SK-N-SH (cell line): ENCODE measurements around the gene ARHGAP8.

Source experiments
- CHD2 ChIP-seq: fragments of 150-350 bp; IDR thresholded peaks from 2 replicates; pipeline ENCODE4 v1.6.1; 2018; ENCODE audit warnings: low read length; ENCODE audit not compliant: partially characterized antibody
- CTCF ChIP-seq: fragments of 200-600 bp; sonication (generic); IDR thresholded peaks from 2 replicates; pipeline ENCODE4 v1.6.1; 2017; ENCODE audit warnings: antibody characterized with exemption, mild to moderate bottlenecking, moderate library complexity
- ELF1 ChIP-seq: IDR thresholded peaks from 2 replicates; pipeline ENCODE4 v1.4.0; 2012
- EP300 ChIP-seq, 2 experiments: IDR thresholded peaks; 2 replicates each; pipeline versions ENCODE4 v1.4.0 to v1.6.1; 2012; ENCODE audit warnings: borderline replicate concordance in 1 of 2, low read depth in 1 of 2, low read length in 1 of 2
- MXI1 ChIP-seq: IDR thresholded peaks from 2 replicates; pipeline ENCODE4 v1.6.1; 2012; ENCODE audit warnings: mild to moderate bottlenecking, low read depth, low read length, improper control_type of control experiment
- NRF1 ChIP-seq: IDR thresholded peaks from 2 replicates; pipeline ENCODE4 v1.6.1; 2012; ENCODE audit warnings: low read depth, mild to moderate bottlenecking, low read length
- PBX3 ChIP-seq: IDR thresholded peaks from 2 replicates; pipeline ENCODE4; 2012
- POLR2AphosphoS5 ChIP-seq: IDR thresholded peaks from 2 replicates; pipeline ENCODE4 v1.6.1; 2012; ENCODE audit warnings: low read depth, low read length
- RCOR1 ChIP-seq: fragments of 150-350 bp; IDR thresholded peaks from 2 replicates; pipeline ENCODE4 v1.6.1; 2017; ENCODE audit warnings: antibody characterized with exemption, low read length
- TAF1 ChIP-seq: IDR thresholded peaks from 2 replicates; pipeline ENCODE4 v1.6.1; 2012; ENCODE audit warnings: low read depth, mild to moderate bottlenecking, low read length, moderate library complexity, borderline replicate concordance
- TF ChIP-seq, protein P1 (sequence below): IDR thresholded peaks from 2 replicates; pipeline ENCODE4 v1.6.1; 2012; ENCODE audit warnings: mild to moderate bottlenecking, low read depth, low read length, moderate library complexity

GRCh38 chr22:44842417-44842816 is 90.0 kb downstream of the ARHGAP8 start:
- TF ChIP-seq CTCF (no peak), EP300 (IDR thresholded peaks at IDR 0.05; ENCODE audit: borderline replicate concordance in 1 of 2, low read depth in 1 of 2, low read length in 1 of 2) (no peak), TAF1 (no peak), NRF1 (no peak), ELF1 (no peak), CHD2 (no peak), PBX3 (no peak), MXI1 (no peak), POLR2AphosphoS5 (no peak), RCOR1 (no peak)
- TF ChIP-seq, protein P1, sequence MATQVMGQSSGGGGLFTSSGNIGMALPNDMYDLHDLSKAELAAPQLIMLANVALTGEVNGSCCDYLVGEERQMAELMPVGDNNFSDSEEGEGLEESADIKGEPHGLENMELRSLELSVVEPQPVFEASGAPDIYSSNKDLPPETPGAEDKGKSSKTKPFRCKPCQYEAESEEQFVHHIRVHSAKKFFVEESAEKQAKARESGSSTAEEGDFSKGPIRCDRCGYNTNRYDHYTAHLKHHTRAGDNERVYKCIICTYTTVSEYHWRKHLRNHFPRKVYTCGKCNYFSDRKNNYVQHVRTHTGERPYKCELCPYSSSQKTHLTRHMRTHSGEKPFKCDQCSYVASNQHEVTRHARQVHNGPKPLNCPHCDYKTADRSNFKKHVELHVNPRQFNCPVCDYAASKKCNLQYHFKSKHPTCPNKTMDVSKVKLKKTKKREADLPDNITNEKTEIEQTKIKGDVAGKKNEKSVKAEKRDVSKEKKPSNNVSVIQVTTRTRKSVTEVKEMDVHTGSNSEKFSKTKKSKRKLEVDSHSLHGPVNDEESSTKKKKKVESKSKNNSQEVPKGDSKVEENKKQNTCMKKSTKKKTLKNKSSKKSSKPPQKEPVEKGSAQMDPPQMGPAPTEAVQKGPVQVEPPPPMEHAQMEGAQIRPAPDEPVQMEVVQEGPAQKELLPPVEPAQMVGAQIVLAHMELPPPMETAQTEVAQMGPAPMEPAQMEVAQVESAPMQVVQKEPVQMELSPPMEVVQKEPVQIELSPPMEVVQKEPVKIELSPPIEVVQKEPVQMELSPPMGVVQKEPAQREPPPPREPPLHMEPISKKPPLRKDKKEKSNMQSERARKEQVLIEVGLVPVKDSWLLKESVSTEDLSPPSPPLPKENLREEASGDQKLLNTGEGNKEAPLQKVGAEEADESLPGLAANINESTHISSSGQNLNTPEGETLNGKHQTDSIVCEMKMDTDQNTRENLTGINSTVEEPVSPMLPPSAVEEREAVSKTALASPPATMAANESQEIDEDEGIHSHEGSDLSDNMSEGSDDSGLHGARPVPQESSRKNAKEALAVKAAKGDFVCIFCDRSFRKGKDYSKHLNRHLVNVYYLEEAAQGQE, result no peak
